Nucleus accumbens (tissue), 56 donors: Measurements from ENCODE around the gene MCTP1.
"Not testable (repeated sequence)": the region's sequence is repeated elsewhere in the genome, so short reads cannot be mapped to it uniquely, and the experiment has no call there.

Experiments
- DNase-seq, 56 donors: peaks; one replicate each; lab custom pipeline; 2025; lab: John Stamatoyannopoulos, UW

Gene MCTP1

GRCh38 chr5:95044096-95044495 is 240.8 kb downstream of the MCTP1 start:
- no peak for DNase-seq

GRCh38 chr5:95043648-95044047 is 241.2 kb downstream of the MCTP1 start:
- DNase-seq = no peak

GRCh38 chr5:95043234-95043633 is 241.7 kb downstream of the MCTP1 start:
- DNase-seq = no peak

- DNase-seq = no peak
Observed at GRCh38 chr5:95042037-95042436, 242.9 kb downstream of the MCTP1 start.

GRCh38 chr5:95035891-95036685 is 248.8 kb downstream of the MCTP1 start:
- no peak for DNase-seq

GRCh38 chr5:95032801-95033200 is 252.1 kb downstream of the MCTP1 start:
- DNase-seq = no peak

- DNase-seq = no peak
Observed at GRCh38 chr5:95029569-95030366, 255.1 kb downstream of the MCTP1 start.

- no peak for DNase-seq
Observed at GRCh38 chr5:95027775-95028174, 257.1 kb downstream of the MCTP1 start.

GRCh38 chr5:95027151-95027721 is 257.7 kb downstream of the MCTP1 start:
- no peak for DNase-seq

GRCh38 chr5:95026718-95027117 is 258.2 kb downstream of the MCTP1 start:
- DNase-seq = no peak

- DNase-seq = peak in 15 of 56 donors; percentile 5 to 54 (median 23)
Observed at GRCh38 chr5:95022967-95023695, 261.8 kb downstream of the MCTP1 start.

- no peak for DNase-seq
Observed at GRCh38 chr5:95020345-95020744, 264.5 kb downstream of the MCTP1 start.

GRCh38 chr5:95018946-95019345 is 265.9 kb downstream of the MCTP1 start:
- no peak for DNase-seq

GRCh38 chr5:95018511-95018910 is 266.4 kb downstream of the MCTP1 start:
- DNase-seq = peak in 5 of 56 donors; percentile 12 to 28 (median 17)

GRCh38 chr5:95009812-95010211 is 275.1 kb downstream of the MCTP1 start:
- no peak for DNase-seq

GRCh38 chr5:95007921-95008597 is 276.8 kb downstream of the MCTP1 start:
- no peak for DNase-seq

- peak in 8 of 56 donors; percentile 2 to 42 (median 30) for DNase-seq
Observed at GRCh38 chr5:95005811-95006210, 279.1 kb downstream of the MCTP1 start.

GRCh38 chr5:94998670-94999069 is 286.2 kb downstream of the MCTP1 start:
- DNase-seq = no peak

- not testable (repeated sequence) for DNase-seq
Observed at GRCh38 chr5:94994537-94994936, 290.4 kb downstream of the MCTP1 start.

GRCh38 chr5:94993491-94993890 is 291.4 kb downstream of the MCTP1 start:
- no peak for DNase-seq
